IMR-90 (cell line): ENCODE results near the gene AQP12B. TPM values are rescaled to one million over a fixed set of nuclear protein-coding genes. Genes with fewer than 3 reads are reported as not detected.
"Not testable (repeated sequence)": the region's sequence is repeated elsewhere in the genome, so short reads cannot be mapped to it uniquely, and the experiment has no call there.

Source experiments
- ATAC-seq: fragments of 200-7000 bp; cut with Tn5 transposase; 2 replicates; pipeline ENCODE4 v1.9.1; 2020; ENCODE audit warnings: low read depth, mild to moderate bottlenecking, moderate library complexity
- BruUV-seq: library from RNA; stranded (reverse); fragments of 400-500 nt; replicated peaks from 2 replicates; lab custom pipeline; 2021; lab: Mats Ljungman, UMichigan
- CTCF ChIA-PET: fragments of 300-600 bp; formaldehyde crosslinking; extraction: SDS; loops from one replicate; lab custom pipeline; 2021; ENCODE audit warnings: antibody characterized with exemption; lab: Yijun Ruan, JAX
- POLR2A ChIA-PET: fragments of 300-600 bp; sonication (Branson Sonifier 250); formaldehyde crosslinking; loops from one replicate; lab custom pipeline; 2022; ENCODE audit warnings: antibody characterized with exemption; ENCODE audit not compliant: unreplicated experiment; lab: Charles Lee
- DNase-seq: peaks from one replicate; pipeline ENCODE4 v3.0.0; 2013
- H2AFZ ChIP-seq: replicated peaks from 2 replicates; pipeline ENCODE3; 2013; ENCODE audit warnings: low read length, mild to moderate bottlenecking; ENCODE audit not compliant: poor library complexity
- H2AK5ac ChIP-seq: 2 replicates; pipeline ENCODE4 v1.6.1; 2013; ENCODE audit warnings: low read depth, low read length, inconsistent platforms
- H2AK9ac ChIP-seq: replicated peaks from 2 replicates; pipeline ENCODE3; 2013; ENCODE audit warnings: mild to moderate bottlenecking, low read depth, low read length, moderate library complexity; ENCODE audit not compliant: poor library complexity
- H2BK120ac ChIP-seq: 2 replicates; pipeline ENCODE4 v1.6.1; 2013; ENCODE audit warnings: low read depth, low read length, inconsistent platforms
- H2BK15ac ChIP-seq: 3 replicates; pipeline ENCODE4 v1.6.1; 2013; ENCODE audit warnings: low read depth, low read length, inconsistent platforms
- H2BK20ac ChIP-seq: 2 replicates; pipeline ENCODE4 v1.6.1; 2013; ENCODE audit warnings: low read depth, mild to moderate bottlenecking, inconsistent platforms, low read length, moderate library complexity
- H2BK5ac ChIP-seq: 2 replicates; pipeline ENCODE4 v1.6.1; 2013; ENCODE audit warnings: mild to moderate bottlenecking, low read depth, low read length, inconsistent platforms; ENCODE audit not compliant: poor library complexity, severe bottlenecking
- H3K14ac ChIP-seq: replicated peaks from 2 replicates; pipeline ENCODE4 v1.6.1; 2013; ENCODE audit warnings: low read depth, low read length, inconsistent platforms
- H3K18ac ChIP-seq: 2 replicates; pipeline ENCODE4 v1.6.1; 2013; ENCODE audit warnings: low read depth, low read length, control low read depth
- H3K23ac ChIP-seq: 2 replicates; pipeline ENCODE4 v1.6.1; 2013; ENCODE audit warnings: low read depth, low read length, inconsistent platforms
- H3K27ac ChIP-seq: 2 replicates; pipeline ENCODE4 v1.5.1; 2013; ENCODE audit warnings: mild to moderate bottlenecking, control low read depth, low read length; ENCODE audit not compliant: insufficient read depth
- H3K27me3 ChIP-seq: 2 replicates; pipeline ENCODE4 v1.6.1; 2013; ENCODE audit warnings: low read length; ENCODE audit not compliant: control insufficient read depth, insufficient read depth
- H3K36me3 ChIP-seq: 2 replicates; pipeline ENCODE4 v1.6.1; 2013; ENCODE audit warnings: low read length, mixed read lengths; ENCODE audit not compliant: control insufficient read depth, insufficient read depth
- H3K4ac ChIP-seq: 2 replicates; pipeline ENCODE4 v1.6.1; 2013; ENCODE audit warnings: low read depth, low read length, inconsistent platforms
- H3K4me1 ChIP-seq: 2 replicates; pipeline ENCODE4 v1.6.1; 2013; ENCODE audit warnings: low read length, mixed read lengths; ENCODE audit not compliant: control insufficient read depth, insufficient read depth
- H3K4me2 ChIP-seq: 2 replicates; pipeline ENCODE4 v1.6.1; 2013; ENCODE audit warnings: low read depth, mild to moderate bottlenecking, control low read depth, low read length, moderate library complexity
- H3K4me3 ChIP-seq: 2 replicates; pipeline ENCODE4 v1.5.1; 2013; ENCODE audit warnings: low read depth, mild to moderate bottlenecking, control low read depth, low read length, moderate library complexity; ENCODE audit not compliant: insufficient read depth
- H3K56ac ChIP-seq: 2 replicates; pipeline ENCODE4 v1.6.1; 2013; ENCODE audit warnings: low read length, inconsistent platforms; ENCODE audit not compliant: insufficient read depth; ENCODE audit errors: extremely low read depth
- H3K79me1 ChIP-seq, 2 experiments: 2 replicates each; pipeline ENCODE4 v1.6.1; 2013; ENCODE audit warnings: low read length in 2 of 2, inconsistent platforms in 1 of 2, low read depth in 1 of 2
- H3K9ac ChIP-seq: 2 replicates; pipeline ENCODE4 v1.6.1; 2013; ENCODE audit warnings: low read depth, low read length, control low read depth
- H3K9me1 ChIP-seq: 2 replicates; pipeline ENCODE4 v1.6.1; 2013; ENCODE audit warnings: low read length, inconsistent platforms; ENCODE audit not compliant: insufficient read depth
- H3K9me3 ChIP-seq: 2 replicates; pipeline ENCODE4 v1.6.1; 2013; ENCODE audit warnings: low read length; ENCODE audit not compliant: control insufficient read depth, insufficient read depth
- H4K20me1 ChIP-seq: 2 replicates; pipeline ENCODE4 v1.6.1; 2013; ENCODE audit warnings: low read length, inconsistent platforms; ENCODE audit not compliant: insufficient read depth
- H4K5ac ChIP-seq: 2 replicates; pipeline ENCODE4 v1.6.1; 2013; ENCODE audit warnings: mild to moderate bottlenecking, low read depth, low read length, control low read depth
- H4K8ac ChIP-seq, 2 experiments: 2 replicates each; pipeline ENCODE4 v1.6.1; 2013; ENCODE audit warnings: low read depth in 2 of 2, low read length in 2 of 2, control low read depth in 1 of 2, inconsistent platforms in 1 of 2
- H4K91ac ChIP-seq: 2 replicates; pipeline ENCODE4 v1.6.1; 2013; ENCODE audit warnings: low read depth, low read length, inconsistent platforms; ENCODE audit not compliant: insufficient read depth
- FOS ChIP-seq: fragments of 150-350 bp; IDR thresholded peaks from 2 replicates; pipeline ENCODE4 v1.6.1; 2016; ENCODE audit warnings: low read depth, low read length
- MAFK ChIP-seq: IDR thresholded peaks from 2 replicates; pipeline ENCODE4 v1.6.1; 2012; ENCODE audit warnings: low read depth, low read length, improper control_type of control experiment
- MXI1 ChIP-seq: IDR thresholded peaks from 2 replicates; pipeline ENCODE4 v1.6.1; 2012; ENCODE audit warnings: low read depth, mild to moderate bottlenecking, low read length, moderate library complexity, borderline replicate concordance
- WGBS, 2 experiments: methylation state at CpG; one replicate each; pipeline versions ENCODE4 v1.1.5 to v1.1.7; 2013; ENCODE audit warnings: missing lambda C conversion rate in 2 of 2; ENCODE audit not compliant: insufficient read length in 1 of 2; ENCODE audit errors: extremely low coverage in 2 of 2; 5-methylcytosine and 5-hydroxymethylcytosine counted together
- dilution Hi-C: fragments of 300-500 bp; cut with HindIII; formaldehyde crosslinking; loops from one replicate; pipeline ENCODE4 v1.14.3; 2018; ENCODE audit warnings: low sequenced_read_pairs; ENCODE audit not compliant: unreplicated experiment
- in situ Hi-C: fragments of 300-500 bp; cut with MboI; formaldehyde crosslinking; loops from 3 replicates; pipeline ENCODE4 v1.14.3; 2019; ENCODE audit warnings: low sequenced_read_pairs, inconsistent platforms, mixed read lengths
- intact Hi-C: fragments of 100-400 bp; cut with micrococcal nuclease; formaldehyde crosslinking; loops from 2 replicates; pipeline ENCODE4 v1.10.0; 2022
- polyA plus RNA-seq, 3 experiments: library from polyadenylated mRNA; depleted of rRNA; stranded (reverse); fragments of >200 nt; gene quantifications; 2 replicates each; pipeline ENCODE4 v1.2.3, GENCODE V29; 2012; ENCODE audit warnings: low replicate concordance in 1 of 3
- total RNA-seq: library from RNA; depleted of rRNA; stranded (reverse); fragments of >200 nt; gene quantifications from 2 replicates; pipeline ENCODE4 v1.2.3, GENCODE V29; 2012

The AQP12B gene
- total and polyA plus RNA-seq, 2 of the 4 experiments (the other 2 are of a cell fraction), result not detected

DNA sequence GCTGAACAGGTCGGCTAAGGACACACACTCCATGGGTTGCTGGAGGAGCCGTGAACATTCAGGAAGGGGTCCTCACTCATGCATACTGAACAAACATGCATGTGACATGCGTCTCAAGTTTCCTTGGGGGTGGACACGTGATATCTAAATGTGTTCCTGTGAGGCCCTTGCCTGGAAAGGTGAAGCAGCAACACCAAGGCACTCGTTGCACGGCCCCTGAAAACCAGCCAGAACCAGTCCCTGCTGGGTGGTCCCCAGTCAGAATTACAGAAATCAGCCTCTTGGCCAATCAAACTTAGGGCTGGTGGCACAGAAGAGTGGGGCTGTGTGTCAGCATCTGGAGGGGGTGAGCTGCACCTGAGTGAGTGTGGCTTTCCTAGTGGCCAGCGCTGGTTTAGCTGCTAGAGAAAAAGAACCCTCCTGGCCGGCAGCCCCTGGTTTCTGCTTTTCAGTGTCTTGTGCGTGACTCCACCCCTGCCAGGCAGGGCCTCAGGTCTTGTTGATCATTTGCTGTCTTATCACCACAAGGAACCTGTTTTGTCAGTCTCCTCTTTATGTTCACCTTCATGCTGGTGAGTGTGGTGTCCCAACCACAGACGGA is 3.2 kb upstream of the AQP12B start:
- H2BK120ac ChIP-seq, result no peak overlapping the region
- no peak overlapping the region for H3K23ac ChIP-seq

DNA sequence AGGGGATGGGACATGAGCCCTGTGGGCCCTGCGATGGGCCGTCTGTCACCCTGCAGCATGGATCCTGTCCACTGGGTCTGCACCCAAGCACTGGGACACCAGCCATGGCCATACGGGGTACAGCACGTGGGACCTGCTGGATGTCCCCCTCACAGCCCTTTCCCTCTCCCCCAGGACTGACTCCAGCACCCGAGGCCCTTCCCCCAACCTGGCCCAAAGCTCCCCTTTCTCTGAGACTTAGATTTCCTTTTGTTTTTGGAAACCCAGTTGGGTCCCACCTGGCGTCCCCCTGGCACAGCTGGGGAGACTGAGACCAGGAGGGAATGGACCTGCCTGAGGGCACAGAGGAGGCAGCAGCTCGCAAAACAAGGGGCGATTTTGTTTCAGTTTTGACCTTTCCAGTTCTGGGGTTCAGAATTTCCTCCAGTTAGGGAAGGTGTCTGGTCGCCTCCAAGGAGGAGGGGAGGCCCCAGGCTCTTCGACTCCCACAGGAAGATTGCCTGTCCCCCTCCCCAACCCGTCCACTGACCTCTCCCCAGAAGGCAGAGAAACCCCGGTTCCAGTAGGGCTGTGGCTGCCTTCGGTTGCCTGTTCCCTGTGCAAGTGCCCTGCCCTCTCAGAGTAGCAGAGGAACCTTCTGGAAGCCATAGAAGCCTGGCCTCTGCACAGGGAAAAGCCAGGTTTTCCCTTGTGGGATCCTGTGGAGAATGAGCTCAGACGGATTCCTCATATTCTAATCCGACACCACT is 1.5 kb upstream of the AQP12B start:
- BruUV-seq, in situ Hi-C loops, H3K4me3 ChIP-seq, H2AK9ac ChIP-seq, H3K4me2 ChIP-seq, H3K79me1 ChIP-seq, H3K18ac ChIP-seq, H2AFZ ChIP-seq, H2BK5ac ChIP-seq, H4K8ac ChIP-seq, H2AK5ac ChIP-seq, H4K20me1 ChIP-seq, H4K5ac ChIP-seq, ATAC-seq, H3K9ac ChIP-seq, H3K23ac ChIP-seq, H3K9me3 ChIP-seq, H2BK20ac ChIP-seq, POLR2A ChIA-PET, H3K4ac ChIP-seq, H2BK15ac ChIP-seq, H3K36me3 ChIP-seq, DNase-seq, H4K91ac ChIP-seq, H3K27ac ChIP-seq, H3K4me1 ChIP-seq, H3K14ac ChIP-seq, dilution Hi-C loops, H2BK120ac ChIP-seq, H3K56ac ChIP-seq, CTCF ChIA-PET, H3K9me1 ChIP-seq, intact Hi-C loops: not testable (repeated sequence)
- 51% methylated on average over 2 of the region's 15 CpGs; no CpG with 5 or more reads in 1 of the 2 experiments for WGBS, 2 experiments
- H3K27me3 ChIP-seq, result peaks cover 27% of the 10 kb centered on the region

More for the DNA sequence above, 3.2 kb upstream of the AQP12B start:
- Histone ChIP-seq H3K36me3 (no peaks in the 10 kb centered on the region), H3K4me1 (no peaks in the 10 kb centered on the region), H4K5ac (no peak overlapping the region), H2AK5ac (no peak overlapping the region), H3K9me1 (no peaks in the 10 kb centered on the region), H3K18ac (no peak overlapping the region), H2BK5ac (no peak overlapping the region), H3K4me2 (no peak overlapping the region), H3K27ac (no peak overlapping the region), H2BK20ac (no peak overlapping the region), H3K27me3 (peaks cover 33% of the 10 kb centered on the region), H2AFZ (peak overlapping the region; percentile 32), H3K9ac (no peak overlapping the region), H3K4me3 (no peak overlapping the region), H3K14ac (no peak overlapping the region), H2AK9ac (no peak overlapping the region), H4K20me1 (no peaks in the 10 kb centered on the region), H4K91ac (no peak overlapping the region), H3K4ac (no peak overlapping the region), H3K79me1 (no peaks in the 10 kb centered on the region), H3K9me3 (no peaks in the 10 kb centered on the region), H3K56ac (no peak overlapping the region), H4K8ac (no peak overlapping the region), H2BK15ac (no peak overlapping the region)
- 45% methylated on average over 4 of the region's 10 CpGs; no CpG with 5 or more reads in 1 of the 2 experiments for WGBS, 2 experiments
- ChIA-PET CTCF (interaction anchor here (0.6 kb wide), 1 partner anchor 532 kb away, joined by 3 read pairs; no protein-coding TSS in a partner anchor), POLR2A (no interaction called here)
- in situ Hi-C loops (no loop called here), intact Hi-C loops (no loop called here), dilution Hi-C loops (no loop called here)
- ATAC-seq, result no peak
- DNase-seq, result no peak
- TF ChIP-seq MXI1 (no peak), MAFK (no peak), FOS (no peak)
- BruUV-seq, result no TSS peak
